Esophagus muscularis mucosa (tissue), 4 donors: ENCODE data around the gene ATP13A5.

Experiments used
- EP300 ChIP-seq: sonication (generic); formaldehyde crosslinking; IDR thresholded peaks from one replicate; pipeline ENCODE4 v1.6.1; 2017; ENCODE audit warnings: antibody characterized with exemption
- POLR2A ChIP-seq: fragments of 450-650 bp; IDR thresholded peaks from one replicate; pipeline ENCODE4 v1.6.1; 2017; ENCODE audit warnings: antibody characterized with exemption, moderate library complexity, mild to moderate bottlenecking, low read depth
- TF ChIP-seq, protein P1 (sequence below), 3 experiments: fragments of 200-600 bp in 2 of 3; fragments of 450-650 bp in 1 of 3; sonication (generic) in 2 of 3; IDR thresholded peaks; one replicate each; pipeline ENCODE4 v1.5.1; 2017 to 2019; ENCODE audit warnings: antibody characterized with exemption in 3 of 3, mild to moderate bottlenecking in 2 of 3, moderate library complexity in 1 of 3

DNA sequence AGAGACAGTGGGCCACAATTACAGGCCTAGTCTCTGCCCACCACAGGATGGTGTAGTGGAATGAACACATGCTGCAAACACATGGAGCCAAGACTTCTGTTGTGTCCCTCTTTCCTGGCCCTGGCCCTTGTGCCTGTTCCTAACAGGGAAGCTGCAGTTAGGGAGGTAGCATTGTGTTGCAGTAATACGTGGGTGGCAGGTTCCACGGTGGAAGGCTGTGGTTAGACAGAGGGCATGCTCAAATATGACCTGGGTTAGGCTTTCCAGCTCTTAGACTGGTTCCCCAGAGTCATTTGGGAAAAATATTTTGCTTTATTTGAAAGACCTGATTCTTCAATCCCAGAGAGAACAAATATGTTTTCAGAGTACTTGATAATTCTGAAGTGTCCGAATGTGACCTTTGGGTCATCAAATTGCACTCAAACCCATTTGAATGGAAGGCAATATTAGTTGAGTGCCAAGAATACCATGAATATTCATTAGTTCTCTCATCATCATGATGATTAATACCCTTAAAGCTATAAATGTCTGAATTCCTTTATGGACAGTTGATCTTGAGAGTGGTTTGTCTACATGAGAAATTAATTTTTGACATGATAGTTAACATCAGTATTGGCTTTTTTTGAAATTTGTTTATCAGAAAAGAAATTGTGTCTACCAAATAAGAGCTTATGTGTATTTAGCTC is 109.1 kb downstream of the ATP13A5 start:
- TF ChIP-seq, protein P1, sequence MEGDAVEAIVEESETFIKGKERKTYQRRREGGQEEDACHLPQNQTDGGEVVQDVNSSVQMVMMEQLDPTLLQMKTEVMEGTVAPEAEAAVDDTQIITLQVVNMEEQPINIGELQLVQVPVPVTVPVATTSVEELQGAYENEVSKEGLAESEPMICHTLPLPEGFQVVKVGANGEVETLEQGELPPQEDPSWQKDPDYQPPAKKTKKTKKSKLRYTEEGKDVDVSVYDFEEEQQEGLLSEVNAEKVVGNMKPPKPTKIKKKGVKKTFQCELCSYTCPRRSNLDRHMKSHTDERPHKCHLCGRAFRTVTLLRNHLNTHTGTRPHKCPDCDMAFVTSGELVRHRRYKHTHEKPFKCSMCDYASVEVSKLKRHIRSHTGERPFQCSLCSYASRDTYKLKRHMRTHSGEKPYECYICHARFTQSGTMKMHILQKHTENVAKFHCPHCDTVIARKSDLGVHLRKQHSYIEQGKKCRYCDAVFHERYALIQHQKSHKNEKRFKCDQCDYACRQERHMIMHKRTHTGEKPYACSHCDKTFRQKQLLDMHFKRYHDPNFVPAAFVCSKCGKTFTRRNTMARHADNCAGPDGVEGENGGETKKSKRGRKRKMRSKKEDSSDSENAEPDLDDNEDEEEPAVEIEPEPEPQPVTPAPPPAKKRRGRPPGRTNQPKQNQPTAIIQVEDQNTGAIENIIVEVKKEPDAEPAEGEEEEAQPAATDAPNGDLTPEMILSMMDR (IDR thresholded peaks at IDR 0.05) = no peak
- no peak for TF ChIP-seq EP300
- no peak for TF ChIP-seq POLR2A
